Measurements from ENCODE around the gene SYNE4.

- TF ChIP-seq CTCF (conservative IDR thresholded peaks at IDR 0.05 in 1 of 2, IDR thresholded peaks at IDR 0.05 in 1 of 2; ENCODE audit: low read depth in 1 of 2, low read length in 2 of 2) = no peak
- TF ChIP-seq EZH2 (IDR thresholded peaks at IDR 0.05; ENCODE audit: low read length, missing control alignments) = no peak
These were observed 15.5 kb downstream of the SYNE4 start for GRCh38 chr19:35992907-35993765.

Measured in fibroblast of lung (primary cell).